ENCODE data around the gene FBXW2.
A peak's percentile ranks its signal among the peaks of the same experiment; 100 is the strongest.

FBXW2 gene

GRCh38 chr9:120716483-120716882, 76.7 kb downstream of the FBXW2 start:
- peaks cover 3% of the 10 kb centered on the region for H3K27me3 ChIP-seq (ENCODE audit: insufficient read depth, low read depth, severe bottlenecking)
- no peak overlapping the region for H3K4me3 ChIP-seq (ENCODE audit: low read depth, low read length)
- H3K9me3 ChIP-seq (ENCODE audit: severe bottlenecking) = no peaks in the 10 kb centered on the region
- TF ChIP-seq CTCF (IDR thresholded peaks at IDR 0.05; ENCODE audit: low read depth, low read length) = no peak
- H3K36me3 ChIP-seq = no peaks in the 10 kb centered on the region
- no peak overlapping the region for H3K27ac ChIP-seq
- DNase-seq = no peak

- H3K27me3 ChIP-seq (ENCODE audit: insufficient read depth, low read depth, severe bottlenecking) = peaks cover 3% of the 10 kb centered on the region
- peak; percentile 98 for DNase-seq
- H3K27ac ChIP-seq = peak overlapping the region; percentile 92
These were observed 77.8 kb downstream of the FBXW2 start for GRCh38 chr9:120715389-120715924.

GRCh38 chr9:120714846-120715388, 78.3 kb downstream of the FBXW2 start:
- no peak for TF ChIP-seq CTCF (IDR thresholded peaks at IDR 0.05; ENCODE audit: low read depth, low read length)
- Histone ChIP-seq H3K27ac (peak overlapping the region; percentile 92), H3K27me3 (ENCODE audit: insufficient read depth, low read depth, severe bottlenecking) (peaks cover 3% of the 10 kb centered on the region), H3K9me3 (ENCODE audit: severe bottlenecking) (no peaks in the 10 kb centered on the region), H3K36me3 (no peaks in the 10 kb centered on the region), H3K4me3 (ENCODE audit: low read depth, low read length) (peak overlapping the region; percentile 85)
- no peak for DNase-seq

More at GRCh38 chr9:120715389-120715924, 77.8 kb downstream of the FBXW2 start:
- peak overlapping the region; percentile 85 for H3K4me3 ChIP-seq (ENCODE audit: low read depth, low read length)
- no peaks in the 10 kb centered on the region for H3K36me3 ChIP-seq
- no peak for TF ChIP-seq CTCF (IDR thresholded peaks at IDR 0.05; ENCODE audit: low read depth, low read length)
- H3K9me3 ChIP-seq (ENCODE audit: severe bottlenecking) = no peaks in the 10 kb centered on the region

- H3K27ac ChIP-seq = peak within 1 kb of the TSS; percentile 92
These were observed 78.9 kb downstream of the FBXW2 start, which contains the start of gene MEGF9 for GRCh38 chr9:120714088-120714845. Gene MEGF9, minus strand, starts transcription at chr9:120714470. Its CDS starts 112 bp downstream, at chr9:120714358.

More at GRCh38 chr9:120714088-120714845, 78.9 kb downstream of the FBXW2 start, which contains the start of gene MEGF9:
- H3K27me3 ChIP-seq (ENCODE audit: insufficient read depth, low read depth, severe bottlenecking) = peaks cover 3% of the 10 kb centered on the region
- DNase-seq = peak; percentile 99
- H3K36me3 ChIP-seq = no peaks in the 10 kb centered on the region
- no peaks in the 10 kb centered on the region for H3K9me3 ChIP-seq (ENCODE audit: severe bottlenecking)
- no peak for TF ChIP-seq CTCF (IDR thresholded peaks at IDR 0.05; ENCODE audit: low read depth, low read length)
- peak within 1 kb of the TSS; percentile 85 for H3K4me3 ChIP-seq (ENCODE audit: low read depth, low read length)

Data from WERI-Rb-1 (cell line).